SJCRH30 (cell line): ENCODE data around the gene EME2. TPM values are rescaled to one million over a fixed set of nuclear protein-coding genes. Genes with fewer than 3 reads are reported as not detected.

Experiments
- DNase-seq, 2 experiments: peaks; one replicate each; pipeline ENCODE4 v3.0.0-alpha.2; 2015 to 2020
- H3K27ac ChIP-seq: fragments of 250-450 bp; sonication (Bioruptor Pico); 2 replicates; pipeline ENCODE4 v1.5.1; 2020; ENCODE audit warnings: mild to moderate bottlenecking, moderate library complexity
- H3K27me3 ChIP-seq: fragments of 250-450 bp; sonication (Bioruptor Pico); 2 replicates; pipeline ENCODE4 v1.5.1; 2020; ENCODE audit warnings: mild to moderate bottlenecking, moderate library complexity
- H3K36me3 ChIP-seq: fragments of 250-450 bp; sonication (Bioruptor Pico); 2 replicates; pipeline ENCODE4 v1.5.1; 2020; ENCODE audit warnings: mild to moderate bottlenecking, moderate library complexity
- H3K4me1 ChIP-seq: fragments of 250-450 bp; sonication (Bioruptor Pico); 2 replicates; pipeline ENCODE4 v1.5.1; 2020; ENCODE audit warnings: mild to moderate bottlenecking, moderate library complexity
- H3K4me3 ChIP-seq: fragments of 250-450 bp; sonication (Bioruptor Pico); 2 replicates; pipeline ENCODE4 v1.5.1; 2020; ENCODE audit warnings: mild to moderate bottlenecking, moderate library complexity
- H3K9me3 ChIP-seq: fragments of 250-450 bp; sonication (Bioruptor Pico); replicated peaks from 2 replicates; pipeline ENCODE4 v1.5.1; 2020; ENCODE audit warnings: mild to moderate bottlenecking, moderate library complexity
- total RNA-seq: library from RNA; depleted of rRNA; stranded (reverse); fragments of >200 nt; shearing (Covaris generic); gene quantifications from 2 replicates; pipeline ENCODE4 v1.2.3, GENCODE V29; 2014

The EME2 gene
- total RNA-seq, 1 experiment from 2014 or later, result 5.2 TPM

DNA sequence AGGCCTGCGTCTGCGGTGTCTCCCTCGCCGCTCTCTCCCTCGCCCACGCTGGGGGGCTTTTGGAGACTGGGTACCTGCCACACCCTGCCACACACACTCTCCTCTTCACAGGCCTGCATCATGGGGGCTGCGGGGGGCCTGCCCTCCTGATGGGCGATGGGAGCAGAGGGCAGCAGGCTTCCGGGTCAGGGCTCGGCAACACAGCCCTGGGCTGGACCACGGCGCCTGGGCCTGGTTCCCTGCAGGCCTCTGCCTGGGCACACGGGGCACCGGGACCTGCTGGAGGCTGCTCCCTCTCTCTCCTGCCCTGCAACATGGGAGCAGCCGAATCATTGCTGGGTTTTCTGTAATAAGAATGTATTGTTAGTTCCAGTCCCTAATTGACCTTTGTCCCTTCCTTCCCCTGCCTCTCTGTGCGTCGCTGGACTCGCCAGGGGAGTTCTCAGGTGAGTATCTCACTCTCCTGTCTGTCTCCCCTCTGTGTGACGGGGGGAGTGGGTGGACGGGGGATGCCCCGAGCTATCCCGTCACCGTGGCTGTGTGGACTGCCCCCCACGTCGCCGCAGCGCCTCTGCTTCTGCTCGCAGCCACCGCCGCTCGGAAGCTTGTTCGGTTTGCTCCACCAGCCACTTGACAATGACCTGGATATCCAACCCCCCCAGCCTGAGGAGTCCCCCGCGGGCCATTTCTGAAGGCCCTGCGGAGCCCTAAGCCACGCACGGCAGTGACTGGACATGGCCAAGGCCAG lies 14.7 kb upstream of the EME2 start:
- no peaks in the 10 kb centered on the region for H3K27me3 ChIP-seq
- no peaks in the 10 kb centered on the region for H3K9me3 ChIP-seq
- H3K27ac ChIP-seq, result no peak overlapping the region
- H3K4me1 ChIP-seq, result no peaks in the 10 kb centered on the region
- no peak for DNase-seq
- H3K4me3 ChIP-seq, result no peak overlapping the region
- H3K36me3 ChIP-seq, result peaks cover 14% of the 10 kb centered on the region

DNA sequence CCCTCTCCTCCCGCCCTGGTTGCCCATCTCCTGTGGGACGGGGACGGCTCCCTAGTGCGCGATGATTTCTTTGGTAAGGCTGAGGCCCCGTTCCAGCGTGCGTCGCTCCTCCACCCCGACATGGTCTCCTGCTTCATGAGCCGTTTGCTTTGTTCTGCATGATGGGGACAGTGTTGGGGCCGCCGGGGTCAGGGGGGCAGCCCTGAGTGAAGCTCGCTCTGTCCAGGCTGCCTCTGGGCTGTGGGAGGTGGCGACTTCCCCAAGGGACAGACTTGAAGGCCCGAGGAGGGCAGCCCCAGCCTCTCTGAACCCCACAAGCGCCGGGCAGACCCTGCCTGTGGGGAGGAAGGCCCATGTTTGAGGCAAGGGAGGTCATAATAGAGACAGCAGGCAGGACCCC lies 13.7 kb upstream of the EME2 start:
- Histone ChIP-seq H3K36me3 (peaks cover 11% of the 10 kb centered on the region), H3K27ac (no peak overlapping the region), H3K4me3 (no peak overlapping the region), H3K4me1 (no peaks in the 10 kb centered on the region), H3K27me3 (no peaks in the 10 kb centered on the region), H3K9me3 (no peaks in the 10 kb centered on the region)
- DNase-seq, result no peak

DNA sequence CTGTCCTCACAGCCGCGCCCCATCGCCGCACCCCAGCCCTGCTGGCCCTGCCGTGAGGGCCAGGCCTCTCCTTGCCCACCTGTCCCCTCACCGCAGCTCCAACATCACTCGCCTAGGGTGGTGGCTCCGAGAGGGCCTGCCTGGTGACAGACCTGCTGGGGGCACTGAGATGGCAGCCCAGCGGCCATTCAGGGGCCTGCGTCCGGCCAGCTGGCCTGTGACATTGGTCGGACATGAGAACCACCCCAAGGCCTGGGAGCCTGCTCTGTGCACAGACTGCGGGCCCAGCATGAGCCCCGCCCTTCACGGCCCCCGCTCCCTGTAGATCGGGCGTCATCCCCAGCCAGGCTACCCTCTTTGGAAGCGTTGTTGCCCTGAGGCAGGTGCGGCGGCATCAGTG lies 13.1 kb upstream of the EME2 start:
- Histone ChIP-seq H3K27me3 (no peaks in the 10 kb centered on the region), H3K4me3 (no peak overlapping the region), H3K9me3 (no peaks in the 10 kb centered on the region), H3K27ac (no peak overlapping the region), H3K4me1 (no peaks in the 10 kb centered on the region), H3K36me3 (peaks cover 11% of the 10 kb centered on the region)
- DNase-seq, result no peak

DNA sequence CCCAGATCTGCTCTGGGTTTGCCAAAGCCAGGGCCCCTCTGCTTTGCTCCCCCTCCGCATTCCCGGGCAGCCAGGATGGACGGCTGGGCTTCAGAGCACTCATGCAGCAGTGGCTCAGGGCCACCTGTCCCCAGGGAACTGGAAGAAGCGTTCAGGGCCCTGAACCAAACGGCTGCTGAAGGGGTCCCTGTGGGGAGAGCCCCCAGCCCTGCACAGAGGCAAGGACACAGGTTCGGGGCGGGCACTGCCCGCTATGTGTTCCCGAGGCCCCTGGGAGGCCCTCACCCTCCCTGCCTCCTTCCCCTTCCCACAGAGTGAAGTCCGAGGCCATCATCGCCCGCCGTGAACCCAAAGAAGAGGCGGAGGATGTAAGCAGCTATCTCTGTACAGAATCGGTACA lies 11.7 kb upstream of the EME2 start:
- peaks cover 6% of the 10 kb centered on the region for H3K36me3 ChIP-seq
- H3K4me3 ChIP-seq, result no peak overlapping the region
- no peaks in the 10 kb centered on the region for H3K4me1 ChIP-seq
- no peaks in the 10 kb centered on the region for H3K27me3 ChIP-seq
- no peak overlapping the region for H3K27ac ChIP-seq
- H3K9me3 ChIP-seq, result no peaks in the 10 kb centered on the region
- no peak for DNase-seq

DNA sequence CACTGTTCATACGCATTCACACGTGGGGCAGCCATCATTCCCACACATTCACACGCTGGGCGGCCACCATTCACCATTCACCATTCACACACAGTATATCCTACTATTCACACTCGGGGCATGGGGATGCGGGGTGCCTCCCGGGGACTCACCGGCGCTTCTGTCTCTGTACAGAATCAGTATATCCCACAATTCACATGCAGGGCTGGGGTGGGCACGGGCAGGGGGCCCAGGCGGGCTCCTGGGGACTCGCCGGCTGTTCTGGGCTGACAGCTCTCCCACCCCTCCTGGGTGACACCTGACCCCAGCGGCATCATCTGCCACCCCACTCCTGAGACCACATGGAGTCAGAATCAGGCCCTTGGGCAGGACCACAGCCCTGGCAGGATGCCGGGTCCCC lies 10.9 kb upstream of the EME2 start:
- H3K4me3 ChIP-seq, result no peak overlapping the region
- no peaks in the 10 kb centered on the region for H3K9me3 ChIP-seq
- no peak for DNase-seq
- H3K27ac ChIP-seq, result no peak overlapping the region
- no peaks in the 10 kb centered on the region for H3K4me1 ChIP-seq
- H3K27me3 ChIP-seq, result no peaks in the 10 kb centered on the region
- H3K36me3 ChIP-seq, result peaks cover 6% of the 10 kb centered on the region

DNA sequence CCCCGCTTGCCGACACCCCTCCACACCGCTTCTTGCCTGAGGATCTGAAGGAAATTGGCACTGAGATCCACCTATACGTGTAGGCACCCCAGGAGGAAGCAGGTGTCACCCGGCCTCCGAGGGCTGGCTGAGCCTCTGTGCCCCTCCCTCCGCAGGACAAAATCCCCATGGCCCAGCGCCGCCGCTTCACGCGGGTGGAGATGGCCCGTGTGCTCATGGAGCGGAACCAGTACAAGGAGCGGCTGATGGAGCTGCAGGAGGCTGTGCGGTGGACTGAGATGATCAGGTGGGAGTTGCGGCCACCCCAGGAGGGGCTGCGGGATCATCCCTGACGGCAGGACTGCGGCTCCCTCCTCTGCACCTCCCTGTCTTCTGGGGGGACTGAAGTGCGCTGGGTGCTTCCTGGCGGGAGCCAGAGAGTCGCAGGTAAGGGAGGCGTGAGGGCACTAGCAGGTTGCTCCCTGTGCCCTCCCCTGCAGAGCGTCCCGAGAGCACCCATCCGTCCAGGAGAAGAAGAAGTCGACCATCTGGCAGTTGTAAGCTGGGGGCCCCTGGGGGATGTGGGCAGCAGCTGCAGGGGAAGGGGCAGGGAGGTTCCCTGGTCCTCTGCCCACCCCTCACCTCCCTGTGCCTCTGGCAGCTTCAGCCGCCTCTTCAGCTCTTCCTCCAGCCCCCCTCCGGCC lies 10.3 kb upstream of the EME2 start:
- Histone ChIP-seq H3K27ac (no peak overlapping the region), H3K4me3 (no peak overlapping the region), H3K27me3 (no peaks in the 10 kb centered on the region), H3K4me1 (no peaks in the 10 kb centered on the region), H3K9me3 (no peaks in the 10 kb centered on the region), H3K36me3 (peaks cover 6% of the 10 kb centered on the region)
- DNase-seq, result no peak

DNA sequence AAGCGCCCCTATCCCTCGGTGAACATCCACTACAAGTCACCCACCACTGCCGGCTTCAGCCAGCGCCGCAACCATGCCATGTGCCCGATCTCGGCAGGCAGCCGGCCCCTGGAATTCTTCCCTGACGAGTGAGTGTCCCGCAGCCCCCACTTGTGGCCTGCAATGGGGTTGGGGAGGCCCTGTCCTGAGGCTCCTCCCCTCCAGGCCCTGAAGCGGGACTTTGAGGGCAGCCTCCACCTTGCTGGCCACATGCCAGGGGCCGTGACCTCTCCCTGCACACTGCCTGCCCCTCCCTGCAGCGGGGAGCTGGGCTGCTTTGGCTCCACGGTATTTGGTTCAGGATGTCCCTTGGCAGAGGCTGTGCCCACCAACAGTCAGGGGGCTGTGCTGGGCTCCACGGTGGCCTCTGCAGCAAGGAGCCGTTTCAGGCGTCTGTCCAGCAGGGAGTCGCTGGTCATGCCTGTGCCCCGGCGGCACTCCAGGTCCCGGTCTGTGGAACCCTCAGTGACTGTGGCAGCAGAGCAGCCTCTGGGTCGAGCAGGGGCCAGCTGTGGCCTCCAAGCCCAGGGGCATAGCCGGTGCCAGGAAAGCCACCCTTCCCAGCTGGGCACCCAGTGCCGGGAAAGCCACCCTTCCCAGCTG lies 9.6 kb upstream of the EME2 start:
- Histone ChIP-seq H3K27me3 (no peaks in the 10 kb centered on the region), H3K4me1 (no peaks in the 10 kb centered on the region), H3K4me3 (no peak overlapping the region), H3K9me3 (no peaks in the 10 kb centered on the region), H3K36me3 (peaks cover 6% of the 10 kb centered on the region), H3K27ac (no peak overlapping the region)
- no peak for DNase-seq

- Histone ChIP-seq H3K9me3 (no peaks in the 10 kb centered on the region), H3K4me3 (no peak overlapping the region), H3K27ac (no peak overlapping the region), H3K36me3 (peaks cover 6% of the 10 kb centered on the region), H3K4me1 (no peaks in the 10 kb centered on the region), H3K27me3 (no peaks in the 10 kb centered on the region)
- DNase-seq, result no peak
Measured at GRCh38 chr16:1763521-1764511, 8.8 kb upstream of the EME2 start.

- Histone ChIP-seq H3K27me3 (no peaks in the 10 kb centered on the region), H3K27ac (no peak overlapping the region), H3K9me3 (no peaks in the 10 kb centered on the region), H3K36me3 (peaks cover 6% of the 10 kb centered on the region), H3K4me3 (no peak overlapping the region), H3K4me1 (no peaks in the 10 kb centered on the region)
- DNase-seq, result no peak
Measured at GRCh38 chr16:1764971-1765370, 7.6 kb upstream of the EME2 start.

DNA sequence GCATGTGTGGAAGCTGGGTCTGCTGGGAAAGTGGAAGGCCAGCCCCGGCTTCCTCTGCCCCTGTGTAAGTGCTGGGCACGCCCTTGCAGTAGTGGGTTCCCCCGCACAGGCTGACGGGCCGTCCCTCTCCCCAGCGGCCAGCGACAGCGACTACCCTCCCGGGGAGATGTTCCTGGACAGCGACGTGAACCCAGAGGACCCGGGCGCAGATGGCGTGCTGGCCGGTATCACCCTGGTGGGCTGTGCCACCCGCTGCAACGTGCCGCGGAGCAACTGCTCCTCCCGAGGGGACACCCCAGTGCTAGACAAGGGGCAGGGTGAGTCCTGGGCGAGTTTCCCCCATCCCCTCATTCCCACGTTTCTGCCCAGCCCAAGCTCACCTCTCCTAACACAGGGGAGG lies 6.8 kb upstream of the EME2 start:
- H3K9me3 ChIP-seq, result no peaks in the 10 kb centered on the region
- H3K27ac ChIP-seq, result no peak overlapping the region
- no peaks in the 10 kb centered on the region for H3K4me1 ChIP-seq
- H3K27me3 ChIP-seq, result no peaks in the 10 kb centered on the region
- DNase-seq, result no peak
- H3K4me3 ChIP-seq, result no peak overlapping the region
- peaks cover 11% of the 10 kb centered on the region for H3K36me3 ChIP-seq

DNA sequence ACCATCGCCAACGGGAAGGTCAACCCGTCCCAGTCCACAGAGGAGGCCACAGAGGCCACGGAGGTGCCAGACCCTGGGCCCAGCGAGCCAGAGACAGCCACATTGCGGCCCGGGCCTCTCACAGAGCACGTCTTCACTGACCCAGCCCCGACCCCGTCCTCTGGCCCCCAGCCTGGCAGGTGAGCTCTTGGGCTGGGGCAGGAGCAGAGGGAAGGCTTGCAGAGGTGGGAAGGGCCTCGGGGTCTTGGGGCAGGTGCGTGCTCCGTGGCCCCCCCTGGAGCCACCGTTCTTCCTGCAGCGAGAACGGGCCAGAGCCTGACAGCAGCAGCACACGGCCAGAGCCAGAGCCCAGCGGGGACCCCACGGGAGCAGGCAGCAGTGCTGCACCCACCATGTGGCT lies 6.4 kb upstream of the EME2 start:
- Histone ChIP-seq H3K36me3 (peaks cover 12% of the 10 kb centered on the region), H3K4me3 (no peak overlapping the region)
- no peak for DNase-seq

DNA sequence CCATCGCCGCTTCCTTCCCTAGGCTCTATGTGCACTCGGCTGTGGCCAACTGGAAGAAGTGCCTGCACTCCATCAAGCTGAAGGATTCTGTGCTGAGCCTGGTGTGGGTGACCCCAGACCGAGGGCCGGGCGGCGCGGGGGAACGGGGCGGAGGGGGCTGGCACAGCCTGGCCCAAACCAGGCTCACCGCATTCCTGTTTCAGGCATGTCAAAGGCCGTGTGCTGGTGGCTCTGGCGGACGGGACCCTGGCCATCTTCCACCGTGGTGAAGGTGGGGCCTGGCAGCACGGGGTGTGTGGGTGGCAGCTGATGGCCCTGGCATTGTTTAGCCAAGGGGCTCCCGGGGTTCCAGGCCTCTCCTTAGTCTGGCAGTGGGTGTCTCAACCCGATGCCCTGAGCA lies 5.9 kb upstream of the EME2 start:
- Histone ChIP-seq H3K4me3 (no peak overlapping the region), H3K36me3 (peaks cover 12% of the 10 kb centered on the region), H3K4me1 (no peaks in the 10 kb centered on the region), H3K27me3 (no peaks in the 10 kb centered on the region), H3K27ac (no peak overlapping the region), H3K9me3 (no peaks in the 10 kb centered on the region)
- DNase-seq, result no peak

More for the DNA sequence above, 6.4 kb upstream of the EME2 start:
- no peak overlapping the region for H3K27ac ChIP-seq
- H3K9me3 ChIP-seq, result no peaks in the 10 kb centered on the region
- no peaks in the 10 kb centered on the region for H3K27me3 ChIP-seq
- no peaks in the 10 kb centered on the region for H3K4me1 ChIP-seq

DNA sequence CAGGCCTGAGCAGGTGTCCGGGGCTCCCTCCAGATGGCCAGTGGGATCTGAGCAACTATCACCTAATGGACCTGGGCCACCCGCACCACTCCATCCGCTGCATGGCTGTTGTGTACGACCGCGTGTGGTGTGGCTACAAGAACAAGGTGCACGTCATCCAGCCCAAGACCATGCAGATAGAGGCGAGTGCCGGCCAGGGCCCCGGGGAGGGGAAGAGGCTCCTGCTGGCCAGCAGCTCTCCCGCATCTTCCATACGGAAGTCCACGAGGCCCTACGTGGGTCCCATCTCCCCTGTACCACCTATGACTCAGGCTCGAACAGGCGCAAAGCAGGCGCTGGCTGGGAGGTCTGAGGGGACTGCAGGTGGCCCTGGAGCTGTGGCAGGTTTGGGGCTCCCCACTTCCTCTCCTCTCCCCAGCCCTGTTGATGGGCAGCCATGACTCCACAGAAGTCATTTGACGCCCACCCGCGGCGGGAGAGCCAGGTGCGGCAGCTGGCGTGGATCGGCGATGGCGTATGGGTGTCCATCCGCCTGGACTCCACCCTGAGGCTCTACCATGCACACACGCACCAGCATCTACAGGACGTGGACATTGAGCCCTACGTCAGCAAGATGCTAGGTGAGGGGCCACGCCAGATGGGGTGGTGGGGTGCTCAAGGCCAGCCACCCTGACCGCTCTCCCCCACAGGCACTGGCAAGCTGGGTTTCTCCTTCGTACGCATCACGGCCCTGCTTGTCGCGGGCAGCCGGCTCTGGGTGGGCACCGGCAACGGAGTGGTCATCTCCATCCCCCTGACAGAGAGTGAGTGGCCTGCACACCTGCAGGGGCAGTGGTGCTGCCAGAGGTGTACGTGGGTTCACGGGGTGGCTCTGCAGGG lies 5.3 kb upstream of the EME2 start:
- Histone ChIP-seq H3K4me3 (no peak overlapping the region), H3K27ac (no peak overlapping the region), H3K36me3 (peaks cover 12% of the 10 kb centered on the region), H3K27me3 (no peaks in the 10 kb centered on the region), H3K4me1 (no peaks in the 10 kb centered on the region), H3K9me3 (no peaks in the 10 kb centered on the region)
- DNase-seq, result no peak
